ENCODE data around the gene ATP7A. TPM values are rescaled to one million over a fixed set of nuclear protein-coding genes. Genes with fewer than 3 reads are reported as not detected.

ATP7A gene
- total and polyA plus RNA-seq, 2 experiments from 2014 or later: 3.7 to 13.0 TPM

DNA sequence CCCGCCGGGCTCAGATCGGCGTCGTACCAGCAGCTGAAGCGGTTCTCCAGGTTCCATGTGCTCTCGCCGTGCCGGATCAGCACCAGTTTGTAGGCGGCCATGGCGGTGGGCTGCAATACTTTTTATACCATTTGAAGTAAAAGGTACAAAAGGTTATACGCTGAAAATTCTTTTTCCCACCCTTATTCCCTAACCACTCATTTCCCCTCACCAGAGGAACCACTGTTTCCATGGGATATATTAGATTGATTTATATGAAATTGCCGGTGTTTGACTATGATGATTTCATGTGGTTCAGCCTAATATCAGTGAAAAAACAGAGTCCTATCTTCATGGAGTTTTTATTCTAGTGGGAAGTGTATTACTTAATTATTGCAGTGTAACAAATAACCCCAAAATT is 59.0 kb downstream of the ATP7A start, which contains the start of gene PGAM4:
TSS of gene PGAM4 (minus strand) at position 101 of the 400 bp plus-strand sequence. CDS start at position 101, 0 bp downstream.
- H3K9me2 ChIP-seq (replicated peaks; ENCODE audit: insufficient read depth): no peaks in the 10 kb centered on the region
- no peak within 1 kb of the TSS for H2AFZ ChIP-seq
- H3K79me2 ChIP-seq: no peaks in the 10 kb centered on the region
- no peak within 1 kb of the TSS for H3K4me3 ChIP-seq
- TF ChIP-seq EZH2phosphoT487 (IDR thresholded peaks at IDR 0.05; ENCODE audit: low read depth, severe bottlenecking, unreplicated experiment) (no peak), EZH2 (IDR thresholded peaks at IDR 0.05; ENCODE audit: borderline replicate concordance) (no peak)
- TF ChIP-seq, protein P1, sequence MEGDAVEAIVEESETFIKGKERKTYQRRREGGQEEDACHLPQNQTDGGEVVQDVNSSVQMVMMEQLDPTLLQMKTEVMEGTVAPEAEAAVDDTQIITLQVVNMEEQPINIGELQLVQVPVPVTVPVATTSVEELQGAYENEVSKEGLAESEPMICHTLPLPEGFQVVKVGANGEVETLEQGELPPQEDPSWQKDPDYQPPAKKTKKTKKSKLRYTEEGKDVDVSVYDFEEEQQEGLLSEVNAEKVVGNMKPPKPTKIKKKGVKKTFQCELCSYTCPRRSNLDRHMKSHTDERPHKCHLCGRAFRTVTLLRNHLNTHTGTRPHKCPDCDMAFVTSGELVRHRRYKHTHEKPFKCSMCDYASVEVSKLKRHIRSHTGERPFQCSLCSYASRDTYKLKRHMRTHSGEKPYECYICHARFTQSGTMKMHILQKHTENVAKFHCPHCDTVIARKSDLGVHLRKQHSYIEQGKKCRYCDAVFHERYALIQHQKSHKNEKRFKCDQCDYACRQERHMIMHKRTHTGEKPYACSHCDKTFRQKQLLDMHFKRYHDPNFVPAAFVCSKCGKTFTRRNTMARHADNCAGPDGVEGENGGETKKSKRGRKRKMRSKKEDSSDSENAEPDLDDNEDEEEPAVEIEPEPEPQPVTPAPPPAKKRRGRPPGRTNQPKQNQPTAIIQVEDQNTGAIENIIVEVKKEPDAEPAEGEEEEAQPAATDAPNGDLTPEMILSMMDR (IDR thresholded peaks at IDR 0.05; ENCODE audit: poor library complexity): no peak
- DNase-seq (ENCODE audit: low spot score): no peak
- no peaks in the 10 kb centered on the region for H4K20me1 ChIP-seq (ENCODE audit: insufficient read depth, poor library complexity, severe bottlenecking)
- no peaks in the 10 kb centered on the region for H3K27me3 ChIP-seq
- no peaks in the 10 kb centered on the region for H3K36me3 ChIP-seq (replicated peaks; ENCODE audit: insufficient read depth, low read depth)
- H3K4me2 ChIP-seq: no peak within 1 kb of the TSS
- 92% methylated on average over 13 of the region's 13 CpGs for WGBS (ENCODE audit: low lambda C conversion rate, missing lambda C conversion rate)
- H3K9me3 ChIP-seq (ENCODE audit: low read depth): no peaks in the 10 kb centered on the region
- no peaks in the 10 kb centered on the region for H3K4me1 ChIP-seq (ENCODE audit: insufficient read depth)
- no peak within 1 kb of the TSS for H3K27ac ChIP-seq

DNA sequence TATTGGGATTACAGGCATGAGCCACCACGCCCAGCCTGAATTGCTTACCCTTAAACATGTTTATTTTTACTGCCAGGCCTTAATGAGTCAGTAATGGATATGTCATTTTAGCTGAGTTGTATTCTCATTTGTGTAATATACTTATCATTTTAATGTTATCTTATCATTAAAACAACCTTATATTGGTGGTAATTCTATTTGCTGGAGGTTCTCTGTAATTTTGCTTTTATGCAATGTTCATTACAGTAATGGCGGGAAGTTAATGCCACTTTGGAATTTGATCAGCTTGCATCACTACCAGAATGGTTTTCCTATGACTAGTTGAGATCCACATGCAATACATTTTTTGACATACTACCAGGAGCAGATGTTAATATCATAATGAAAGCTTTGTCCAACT is 65.3 kb downstream of the ATP7A start:
- 59% methylated on average over 2 of the region's 2 CpGs for WGBS (ENCODE audit: low lambda C conversion rate, missing lambda C conversion rate)
- H3K4me1 ChIP-seq (ENCODE audit: insufficient read depth): no peaks in the 10 kb centered on the region
- no peaks in the 10 kb centered on the region for H3K79me2 ChIP-seq
- H3K4me2 ChIP-seq: no peak overlapping the region
- H3K9me2 ChIP-seq (replicated peaks; ENCODE audit: insufficient read depth): no peaks in the 10 kb centered on the region
- peak overlapping the region; percentile 2 for H3K27ac ChIP-seq
- no peaks in the 10 kb centered on the region for H3K9me3 ChIP-seq (ENCODE audit: low read depth)
- H3K27me3 ChIP-seq: no peaks in the 10 kb centered on the region
- no peak overlapping the region for H3K4me3 ChIP-seq
- no peak for TF ChIP-seq EZH2 (IDR thresholded peaks at IDR 0.05; ENCODE audit: borderline replicate concordance)
- TF ChIP-seq, protein P1 (IDR thresholded peaks at IDR 0.05; ENCODE audit: poor library complexity): no peak
- no peak for TF ChIP-seq EZH2phosphoT487 (IDR thresholded peaks at IDR 0.05; ENCODE audit: low read depth, severe bottlenecking, unreplicated experiment)
- no peak for DNase-seq (ENCODE audit: low spot score)
- no peaks in the 10 kb centered on the region for H3K36me3 ChIP-seq (replicated peaks; ENCODE audit: insufficient read depth, low read depth)
- H4K20me1 ChIP-seq (ENCODE audit: insufficient read depth, poor library complexity, severe bottlenecking): no peaks in the 10 kb centered on the region
- H2AFZ ChIP-seq: no peak overlapping the region

DNA sequence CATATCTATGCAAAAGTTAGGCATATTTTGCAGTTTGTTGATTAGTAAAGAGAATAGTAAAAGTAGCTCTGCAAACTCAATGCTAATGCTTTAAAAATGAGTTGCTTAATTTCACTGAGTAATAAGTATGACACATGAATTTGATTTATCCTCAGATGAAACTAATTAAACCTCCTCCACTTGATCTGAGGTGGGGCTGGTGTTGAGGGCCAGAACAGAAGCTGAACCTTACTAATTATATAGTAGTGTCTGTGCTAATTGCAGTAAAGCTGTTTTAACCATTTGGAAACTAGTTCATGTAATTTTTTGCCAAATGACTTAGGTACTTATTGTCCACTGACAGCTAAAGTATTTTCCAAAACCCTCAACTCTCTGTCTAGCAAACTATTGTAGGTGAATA is 66.6 kb downstream of the ATP7A start:
- Histone ChIP-seq H2AFZ (no peak overlapping the region), H3K27ac (no peak overlapping the region), H3K27me3 (no peaks in the 10 kb centered on the region), H3K9me2 (replicated peaks; ENCODE audit: insufficient read depth) (no peaks in the 10 kb centered on the region), H3K4me2 (no peak overlapping the region), H3K36me3 (replicated peaks; ENCODE audit: insufficient read depth, low read depth) (no peaks in the 10 kb centered on the region), H3K4me1 (ENCODE audit: insufficient read depth) (no peaks in the 10 kb centered on the region), H3K79me2 (no peaks in the 10 kb centered on the region), H3K4me3 (no peak overlapping the region), H3K9me3 (ENCODE audit: low read depth) (no peaks in the 10 kb centered on the region), H4K20me1 (ENCODE audit: insufficient read depth, poor library complexity, severe bottlenecking) (no peaks in the 10 kb centered on the region)
- TF ChIP-seq EZH2 (IDR thresholded peaks at IDR 0.05; ENCODE audit: borderline replicate concordance) (no peak), EZH2phosphoT487 (IDR thresholded peaks at IDR 0.05; ENCODE audit: low read depth, severe bottlenecking, unreplicated experiment) (no peak)
- TF ChIP-seq, protein P1 (IDR thresholded peaks at IDR 0.05; ENCODE audit: poor library complexity): no peak
- DNase-seq (ENCODE audit: low spot score): no peak

DNA sequence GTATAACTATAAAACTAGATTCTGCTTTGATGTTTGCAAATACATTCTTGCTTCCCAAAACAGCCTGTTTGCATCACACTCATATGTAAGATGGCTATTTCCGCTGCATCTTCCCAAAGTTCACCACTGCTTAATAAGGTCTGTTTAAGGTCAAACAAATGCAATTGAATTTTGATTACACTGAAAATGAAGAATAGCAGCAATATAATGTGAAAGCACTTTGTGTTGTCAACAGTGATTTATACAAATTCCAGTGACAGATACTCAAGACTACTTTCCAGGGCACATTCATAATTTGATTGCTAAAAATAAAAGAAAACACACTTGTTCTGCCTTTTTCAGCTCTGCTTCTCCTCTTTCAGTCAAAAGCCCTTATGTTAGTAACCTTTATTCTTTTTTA is 67.0 kb downstream of the ATP7A start:
- H3K4me1 ChIP-seq (ENCODE audit: insufficient read depth): no peaks in the 10 kb centered on the region
- H3K36me3 ChIP-seq (replicated peaks; ENCODE audit: insufficient read depth, low read depth): no peaks in the 10 kb centered on the region
- H3K79me2 ChIP-seq: no peaks in the 10 kb centered on the region
- H3K4me2 ChIP-seq: no peak overlapping the region
- no peaks in the 10 kb centered on the region for H3K9me2 ChIP-seq (replicated peaks; ENCODE audit: insufficient read depth)
- no peaks in the 10 kb centered on the region for H4K20me1 ChIP-seq (ENCODE audit: insufficient read depth, poor library complexity, severe bottlenecking)
- 79% methylated on average over 1 of the region's 1 CpG for WGBS (ENCODE audit: low lambda C conversion rate, missing lambda C conversion rate)
- TF ChIP-seq EZH2 (IDR thresholded peaks at IDR 0.05; ENCODE audit: borderline replicate concordance): no peak
- no peak for DNase-seq (ENCODE audit: low spot score)
- no peaks in the 10 kb centered on the region for H3K9me3 ChIP-seq (ENCODE audit: low read depth)
- no peak overlapping the region for H3K27ac ChIP-seq
- H2AFZ ChIP-seq: no peak overlapping the region
- no peak overlapping the region for H3K4me3 ChIP-seq
- no peaks in the 10 kb centered on the region for H3K27me3 ChIP-seq

Measured in hepatocyte (in vitro differentiated cells).